Stimulated activated CD4-positive, alpha-beta T cell treated with anti-CD3 and anti-CD28 coated beads, Interleukin-15, amount 100 ng/mL, for 24 hours (primary cell): ENCODE results near the gene SFXN5.

Experiments used
- DNase-seq: peaks from one replicate; pipeline ENCODE4 v3.0.0-alpha.2; 2020

SFXN5 gene

DNA sequence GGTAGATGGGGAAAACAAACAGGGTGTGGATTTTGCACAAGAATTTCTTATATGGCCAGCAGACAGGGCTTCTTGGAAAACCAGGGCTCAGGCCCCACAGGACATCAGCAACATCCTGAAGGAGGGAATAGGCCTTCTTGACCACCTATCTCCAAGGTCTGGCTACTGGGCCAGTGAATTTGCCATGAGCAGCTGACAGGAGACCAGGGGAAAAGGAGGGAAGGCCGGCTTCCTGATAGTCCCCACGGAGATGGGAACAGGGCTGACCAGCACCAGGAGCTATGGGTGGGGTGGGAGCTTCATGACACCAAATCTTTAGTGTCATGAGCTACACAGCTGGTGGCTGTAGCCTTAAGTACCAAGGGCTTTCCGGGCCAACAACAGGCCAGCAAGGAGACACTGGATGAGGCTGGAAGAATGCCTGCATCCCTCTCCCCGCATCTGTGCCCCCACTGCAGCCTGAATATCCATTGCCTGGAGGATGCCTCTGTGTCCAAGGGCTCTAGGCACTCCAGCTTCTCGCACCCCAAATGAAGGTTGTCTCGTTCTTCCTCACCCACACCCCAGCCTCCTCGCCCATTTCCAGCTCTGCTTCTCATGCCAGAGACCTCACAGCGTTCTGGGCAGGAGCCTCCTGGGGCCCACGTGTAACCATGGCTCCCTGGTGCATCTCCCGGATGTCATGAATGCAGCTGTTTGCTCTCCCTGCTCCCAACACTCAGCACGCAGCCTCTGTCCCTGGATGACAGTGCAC, 79.4 kb downstream of the SFXN5 start:
- no peak for DNase-seq

GRCh38 chr2:72991439-72991725, 80.1 kb downstream of the SFXN5 start:
- DNase-seq = no peak

DNA sequence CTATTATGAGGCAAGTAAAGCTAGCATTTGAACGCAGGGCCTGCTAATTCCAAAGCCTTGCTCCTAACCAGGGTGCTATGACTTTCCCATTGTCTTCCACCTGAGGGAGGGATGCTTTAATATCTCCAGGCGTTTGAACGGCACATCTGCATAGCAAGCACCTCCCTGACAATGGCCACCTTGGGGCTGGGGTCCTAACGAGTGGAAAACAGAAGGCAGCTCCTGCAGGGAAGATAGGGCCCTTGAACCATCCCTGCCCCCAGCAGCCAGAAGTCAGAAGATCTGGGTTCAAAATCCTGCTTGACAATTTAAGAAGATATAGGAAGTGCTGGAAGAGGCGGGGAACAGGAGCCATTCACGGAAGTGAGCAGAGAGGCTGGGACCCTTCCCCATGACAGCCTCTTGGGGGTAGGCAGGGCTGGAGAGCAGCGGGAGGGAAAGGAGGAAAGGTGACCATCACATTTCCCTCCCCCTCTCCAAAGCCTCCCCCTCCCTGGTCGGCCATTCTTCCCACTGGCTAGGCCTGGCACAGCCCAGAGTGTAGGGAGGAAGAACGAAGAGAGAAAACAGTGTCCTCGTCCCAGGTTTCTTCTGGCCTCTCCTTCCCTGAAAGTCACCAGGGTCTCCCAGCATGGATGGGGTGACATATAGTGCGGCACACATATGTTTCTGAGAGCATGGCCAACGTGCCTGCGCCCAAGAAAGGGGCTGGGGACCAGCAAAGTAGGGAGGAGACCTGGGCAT, 80.6 kb downstream of the SFXN5 start:
- no peak for DNase-seq

GRCh38 chr2:72989770-72990556, 81.5 kb downstream of the SFXN5 start:
- no peak for DNase-seq

GRCh38 chr2:72988726-72989273, 82.7 kb downstream of the SFXN5 start:
- no peak for DNase-seq

GRCh38 chr2:72988041-72988440, 83.5 kb downstream of the SFXN5 start:
- DNase-seq = no peak

DNA sequence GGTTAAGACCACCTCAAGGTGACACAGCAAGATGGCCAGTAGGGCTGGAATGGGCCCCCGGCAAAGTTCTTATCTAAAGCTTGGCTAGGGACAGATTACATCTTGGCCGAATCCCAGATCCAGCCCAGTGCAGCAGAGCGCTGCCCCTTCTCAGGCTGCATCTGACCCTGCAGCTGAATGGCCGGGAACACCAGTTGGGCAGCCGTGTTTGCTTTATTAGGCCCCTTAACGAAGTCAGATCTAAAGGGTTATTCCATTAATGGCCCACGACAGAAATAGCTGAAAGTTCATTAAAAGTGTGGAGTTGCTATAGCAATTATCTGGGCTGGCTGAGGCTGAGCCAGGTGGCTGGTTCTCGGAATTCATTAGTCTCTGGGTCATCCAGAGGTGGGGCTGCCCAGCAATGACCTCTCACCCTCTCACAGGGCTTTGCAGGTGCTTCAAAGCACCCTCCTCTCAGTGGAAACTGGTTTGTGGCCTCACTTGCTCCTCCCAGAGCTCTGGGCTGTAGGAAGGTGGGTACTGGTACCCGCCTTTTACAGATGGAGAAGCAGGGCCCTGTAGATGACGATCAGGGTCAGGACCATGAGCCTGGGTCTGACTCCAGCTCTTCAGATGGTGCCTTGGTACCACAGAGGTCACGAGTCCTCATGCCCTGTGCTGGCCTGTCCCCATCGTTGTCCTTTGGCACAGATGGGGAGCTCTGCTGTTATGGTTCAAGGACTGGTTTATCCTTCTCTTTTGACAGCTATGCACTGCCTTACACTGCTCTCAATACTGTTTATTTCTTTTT, 85.4 kb downstream of the SFXN5 start:
- DNase-seq = no peak

DNA sequence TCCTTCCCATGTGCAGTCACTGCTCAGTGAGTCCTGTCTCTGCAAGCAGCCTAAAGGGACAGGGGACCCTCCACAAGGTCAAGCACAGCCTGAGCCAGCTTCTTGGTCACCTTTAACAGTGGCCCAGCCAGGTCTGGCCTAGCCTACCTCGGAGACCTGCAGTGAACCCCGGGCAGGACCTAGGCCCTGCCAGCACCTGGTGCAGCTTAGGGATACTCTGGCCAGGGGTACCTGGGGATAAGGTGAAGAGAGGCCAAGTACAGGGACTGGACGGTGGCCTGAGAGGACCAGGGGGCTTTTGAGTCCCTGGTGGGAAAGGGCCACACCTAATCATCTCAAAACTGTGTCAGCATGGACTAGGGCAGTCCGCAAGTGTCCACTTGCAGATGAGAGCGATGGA, 86.4 kb downstream of the SFXN5 start:
- no peak for DNase-seq

GRCh38 chr2:72984172-72984671, 87.3 kb downstream of the SFXN5 start:
- no peak for DNase-seq

GRCh38 chr2:72983500-72984161, 87.9 kb downstream of the SFXN5 start:
- DNase-seq = no peak

- DNase-seq = no peak
These were observed 88.6 kb downstream of the SFXN5 start for GRCh38 chr2:72982781-72983499.

DNA sequence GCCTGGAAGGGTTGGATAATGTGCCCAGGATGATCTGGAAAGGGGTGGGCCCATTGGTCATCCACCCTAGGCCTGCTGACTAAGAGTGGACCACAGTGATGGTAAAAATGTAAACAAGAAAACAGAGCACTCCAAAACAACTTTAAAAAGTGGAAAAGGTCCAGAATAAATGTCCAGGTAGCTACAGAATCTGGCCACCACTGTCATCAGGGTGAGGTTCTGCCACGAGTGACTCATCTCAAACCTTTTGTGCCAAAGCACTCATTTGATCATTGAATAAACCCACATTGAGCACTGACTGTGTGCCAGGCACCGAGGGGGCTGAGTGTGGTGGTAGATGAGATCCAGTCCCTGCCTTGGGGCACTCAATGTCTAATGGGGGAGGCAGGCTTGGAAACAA, 89.3 kb downstream of the SFXN5 start:
- no peak for DNase-seq

- DNase-seq = no peak
These were observed 90.0 kb downstream of the SFXN5 start for GRCh38 chr2:72981536-72981935.

DNA sequence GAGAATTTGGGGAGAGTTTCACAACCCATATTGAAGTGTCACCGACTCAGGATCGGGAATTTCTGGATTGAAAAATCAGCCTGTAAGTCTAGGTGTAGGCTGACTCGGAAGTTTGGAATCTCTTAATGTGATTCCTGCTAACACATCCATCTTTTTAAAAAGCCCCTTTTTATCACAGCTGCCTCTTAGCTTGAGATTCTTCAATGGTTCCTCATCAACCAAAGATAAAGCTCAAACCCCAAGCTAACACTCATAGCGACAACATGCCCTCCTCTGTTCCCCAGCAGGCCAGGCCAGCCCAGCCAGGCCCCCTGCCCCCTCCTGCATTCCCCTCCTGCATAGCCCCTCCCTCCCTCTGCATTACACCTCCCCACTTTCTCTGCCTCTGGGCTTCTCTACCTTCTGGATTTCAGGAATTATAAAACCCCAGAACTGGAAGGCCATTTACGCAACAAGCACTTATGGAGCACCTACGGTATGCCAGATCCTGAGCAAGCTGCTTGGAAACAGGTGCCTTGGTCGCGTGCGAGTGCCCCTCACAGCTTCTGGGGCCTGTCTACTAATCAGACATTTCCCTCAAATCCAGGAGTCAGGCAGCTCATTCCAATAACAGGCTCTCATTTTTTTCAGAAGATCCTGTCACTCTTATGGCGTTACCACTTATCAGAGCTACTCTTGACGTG, 90.8 kb downstream of the SFXN5 start:
- DNase-seq = no peak

DNA sequence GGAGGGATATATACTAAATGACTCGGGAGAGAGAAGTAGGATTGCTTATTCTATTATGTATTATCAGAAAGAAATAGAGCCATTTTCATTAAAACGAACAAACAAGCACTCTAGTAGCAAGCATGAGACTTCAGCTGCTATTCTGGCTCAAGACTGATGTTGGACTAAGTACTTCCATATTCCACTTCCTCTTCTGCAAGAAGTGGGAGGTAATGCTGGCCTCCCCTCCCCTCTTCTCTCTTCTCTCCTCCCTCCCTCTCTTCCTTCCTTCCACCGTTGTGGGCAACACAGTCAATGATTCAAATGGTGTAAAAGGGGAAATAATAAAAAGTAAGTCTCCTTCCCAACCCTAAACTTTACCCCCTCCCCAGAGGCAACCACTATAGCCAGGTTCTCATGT, 91.6 kb downstream of the SFXN5 start:
- DNase-seq = no peak

- no peak for DNase-seq
These were observed 96.5 kb downstream of the SFXN5 start for GRCh38 chr2:72975017-72975416.

DNA sequence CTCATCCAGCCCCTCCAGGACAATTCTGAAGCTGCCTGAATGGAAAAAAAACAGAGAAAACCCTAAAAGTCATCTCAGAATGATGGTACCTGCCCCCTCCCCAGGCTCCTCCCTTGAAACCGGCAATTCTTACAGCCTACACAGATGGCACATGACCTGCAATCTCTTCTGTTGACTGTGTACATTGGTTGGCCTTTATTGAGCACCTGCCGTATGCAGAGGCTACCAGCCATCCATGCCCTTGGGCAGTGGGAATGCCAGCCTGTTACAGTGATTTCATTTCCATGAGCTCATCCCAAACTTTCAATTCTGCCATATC, 97.1 kb downstream of the SFXN5 start:
- DNase-seq = no peak

- DNase-seq = peak; percentile 51
These were observed 97.7 kb downstream of the SFXN5 start for GRCh38 chr2:72973566-72974435.

GRCh38 chr2:72973137-72973535, 98.4 kb downstream of the SFXN5 start:
- DNase-seq = no peak
